HG02571 (cell line): ENCODE measurements around the gene SCUBE3.

Experiments used
- ATAC-seq: cut with Tn5 transposase; IDR thresholded peaks from one replicate; pipeline ENCODE4 v1.9.1; 2021; ENCODE audit warnings: mild to moderate bottlenecking, moderate library complexity; ENCODE audit not compliant: unreplicated experiment

The SCUBE3 gene

DNA sequence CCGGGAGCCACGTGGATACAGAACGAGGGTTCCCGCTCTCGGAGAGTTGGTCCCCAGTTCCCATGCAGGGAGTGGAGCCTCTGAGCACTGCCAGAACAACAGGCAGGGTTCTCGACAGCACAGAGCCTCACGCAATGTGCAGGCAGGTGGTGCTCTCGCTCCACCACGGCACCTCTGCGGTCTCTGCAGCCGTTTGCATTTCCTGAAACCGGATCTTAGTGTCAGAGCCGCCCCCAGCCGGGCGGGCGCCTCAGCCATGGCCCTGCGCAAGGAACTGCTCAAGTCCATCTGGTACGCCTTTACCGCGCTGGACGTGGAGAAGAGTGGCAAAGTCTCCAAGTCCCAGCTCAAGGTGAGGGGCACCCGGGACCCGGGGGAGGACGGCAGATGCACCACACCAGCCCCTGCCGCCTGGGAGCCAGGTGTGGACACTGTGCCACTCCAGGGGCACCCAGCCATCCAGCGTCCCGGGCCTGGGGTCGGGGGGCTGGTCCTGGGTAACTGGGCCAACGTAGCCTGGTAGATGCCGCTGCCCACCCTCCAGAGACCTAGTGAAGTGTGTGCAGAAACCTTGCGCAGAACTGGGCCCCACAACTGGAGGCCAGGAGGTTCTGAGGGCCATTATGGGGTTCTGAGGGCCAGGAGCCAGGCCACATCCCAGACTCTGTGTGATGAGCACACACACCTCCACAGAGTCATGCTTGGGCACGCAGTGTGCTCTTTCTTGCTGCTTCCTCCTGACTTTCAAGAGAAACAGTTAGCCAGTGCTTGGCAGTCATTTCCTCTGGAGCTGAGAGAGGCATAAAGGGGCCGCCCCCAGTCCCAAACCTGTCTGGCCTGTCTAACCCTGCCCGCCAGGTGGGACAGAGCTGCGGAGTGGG lies 84.1 kb downstream of the SCUBE3 start, which contains the start of gene DEF6:
Gene DEF6, plus strand, starts transcription at position 218 of the 881 bp plus-strand sequence. Its CDS starts 39 bp downstream, at position 257.
- ATAC-seq, result peak; percentile 57

DNA sequence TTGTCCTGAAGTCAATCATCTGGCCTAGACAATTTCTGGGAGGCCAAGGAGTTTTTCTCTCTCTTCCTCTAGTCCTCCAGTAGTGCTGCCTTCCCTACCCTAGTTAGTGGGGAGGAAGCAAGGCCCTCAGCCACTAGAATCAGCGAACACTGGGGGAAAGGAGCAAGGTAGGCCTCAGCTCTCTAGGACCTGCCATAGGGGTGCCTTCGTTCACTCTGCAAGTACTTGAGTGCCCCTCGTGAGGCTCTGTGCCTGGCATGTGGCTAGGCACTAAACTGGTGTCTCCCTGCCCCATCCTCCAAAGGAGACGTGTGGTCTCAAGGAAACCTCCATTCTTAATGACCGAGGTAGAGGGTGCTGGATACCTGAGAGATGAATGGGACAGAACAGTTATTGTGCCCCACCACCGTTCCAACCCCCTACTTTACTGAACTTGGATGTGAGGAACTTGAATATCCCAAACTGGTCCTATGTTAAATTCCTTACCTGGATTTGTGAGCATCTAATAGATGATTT lies 84.9 kb downstream of the SCUBE3 start:
- ATAC-seq, result no peak

DNA sequence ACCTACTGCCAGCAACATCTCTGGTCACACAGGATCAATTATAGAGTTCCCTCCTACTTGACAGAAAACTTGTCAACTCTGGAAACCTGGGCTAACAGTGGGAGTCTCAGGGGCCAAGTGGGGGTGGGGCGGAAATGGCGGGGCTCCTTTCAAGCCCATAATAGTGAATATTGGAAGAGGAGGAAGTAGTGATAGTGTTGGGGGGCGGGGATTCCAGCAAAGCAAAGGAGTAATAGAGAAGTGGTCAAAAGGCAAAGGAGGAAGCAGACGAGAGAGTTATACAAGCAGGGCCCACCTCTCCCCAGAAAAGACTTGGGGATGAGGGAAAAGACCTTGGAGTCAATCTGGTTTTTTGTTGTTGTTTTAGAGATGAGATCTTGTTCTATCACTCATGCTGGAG lies 85.9 kb downstream of the SCUBE3 start:
- no peak for ATAC-seq

DNA sequence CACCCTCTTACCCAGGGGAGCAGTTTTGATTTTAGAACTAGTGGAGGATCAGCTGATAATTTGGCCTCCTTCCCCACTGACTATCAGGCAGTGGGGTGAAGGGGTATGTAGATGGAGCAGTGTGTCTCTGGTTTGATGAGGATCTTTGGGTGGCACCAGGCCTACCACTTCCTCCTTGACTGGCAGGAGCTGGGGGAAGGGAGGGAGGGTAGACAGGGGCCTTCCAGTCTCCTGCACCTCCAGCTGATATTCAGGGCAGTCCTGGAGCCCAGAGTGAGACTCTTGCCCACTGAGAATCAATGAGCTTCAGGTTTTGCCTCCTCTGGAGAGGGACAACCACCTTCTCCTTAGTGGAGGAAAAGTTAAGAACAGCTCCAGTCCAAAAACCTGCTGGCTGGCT lies 87.1 kb downstream of the SCUBE3 start:
- ATAC-seq, result no peak
